HCT116 (cell line): Measurements from ENCODE around the gene KHK. TPM values are rescaled to one million over a fixed set of nuclear protein-coding genes. Genes with fewer than 3 reads are reported as not detected.

Experiments used
- ATAC-seq: fragments of 200-7000 bp; cut with Tn5 transposase; 2 replicates; pipeline ENCODE4 v1.9.1; 2020; ENCODE audit warnings: mild to moderate bottlenecking, moderate library complexity
- BruUV-seq: library from RNA; stranded (reverse); fragments of 400-500 nt; replicated peaks from 2 replicates; lab custom pipeline; 2021; lab: Mats Ljungman, UMichigan
- CTCF ChIA-PET: fragments of 300-600 bp; sonication (Branson Sonifier 250); formaldehyde crosslinking; loops from one replicate; lab custom pipeline; 2021; ENCODE audit warnings: antibody characterized with exemption; lab: Charles Lee
- POLR2A ChIA-PET: fragments of 300-600, 350-600 bp; sonication (Branson Sonifier 250); formaldehyde crosslinking; loops from one replicate; lab custom pipeline; 2021; ENCODE audit warnings: antibody characterized with exemption; lab: Charles Lee
- RAD21 ChIA-PET, 2 experiments: fragments of 300-600 bp; sonication (Branson Sonifier 250); formaldehyde crosslinking; loops; one replicate each; lab custom pipeline; 2023; ENCODE audit warnings: low total read pairs in 2 of 2; ENCODE audit not compliant: uncharacterized antibody in 2 of 2, unreplicated experiment in 2 of 2, low non-redundant PET in 1 of 2; lab: Charles Lee
- DNase-seq: peaks from one replicate; pipeline ENCODE4 v3.0.0-alpha.2; 2010; ENCODE audit warnings: low read depth, low spot score
- H2AFZ ChIP-seq: fragments of 200-600 bp; shearing (Covaris generic), sonication (generic); 2 replicates; pipeline ENCODE4 v1.6.1; 2017; ENCODE audit warnings: low read depth, mixed run types, mixed read lengths, antibody characterized with exemption, low read length; ENCODE audit not compliant: poor library complexity, severe bottlenecking
- H3K27ac ChIP-seq: 2 replicates; pipeline ENCODE4 v1.5.1; 2012; ENCODE audit warnings: low read depth, low read length
- H3K27me3 ChIP-seq: fragments of 200-600 bp; sonication (generic); 2 replicates; pipeline ENCODE4 v1.6.1; 2016; ENCODE audit warnings: mixed run types, low read length, mixed read lengths; ENCODE audit not compliant: insufficient read depth
- H3K36me3 ChIP-seq, 2 experiments: fragments of 200-500 bp in 1 of 2; fragments of 200-600 bp in 1 of 2; sonication (Bioruptor generic) in 1 of 2; sonication (generic) in 1 of 2; 2 replicates each; pipeline versions ENCODE4 v1.5.1 to v1.6.1; 2014 to 2016; ENCODE audit warnings: low read length in 2 of 2, inconsistent platforms in 1 of 2, mixed read lengths in 1 of 2, mixed run types in 1 of 2; ENCODE audit not compliant: insufficient read depth in 2 of 2, control insufficient read depth in 1 of 2
- H3K4me1 ChIP-seq, 2 experiments: fragments of 200-600 bp in 1 of 2; sonication (generic) in 1 of 2; 2 replicates each; pipeline versions ENCODE4 v1.5.1 to v1.6.1; 2012 to 2017; ENCODE audit warnings: low read length in 2 of 2, inconsistent platforms in 1 of 2, mild to moderate bottlenecking in 1 of 2, mixed read lengths in 1 of 2, mixed run types in 1 of 2, moderate library complexity in 1 of 2; ENCODE audit not compliant: insufficient read depth in 2 of 2, control insufficient read depth in 1 of 2
- H3K4me2 ChIP-seq: fragments of 200-600 bp; sonication (generic); 2 replicates; pipeline ENCODE4 v1.6.1; 2017; ENCODE audit warnings: mixed run types, low read length, mixed read lengths
- H3K4me3 ChIP-seq, 2 experiments: fragments of 200-600 bp in 1 of 2; sonication (generic) in 1 of 2; replicated peaks in 1 of 2; 2 replicates each; pipeline ENCODE4 v1.5.1; 2011 to 2016; ENCODE audit warnings: low read length in 2 of 2, control low read depth in 1 of 2, low read depth in 1 of 2, mild to moderate bottlenecking in 1 of 2, mixed read lengths in 1 of 2, mixed run types in 1 of 2
- H3K79me2 ChIP-seq: fragments of 200-600 bp; sonication (generic); 2 replicates; pipeline ENCODE4 v1.6.1; 2017; ENCODE audit warnings: mild to moderate bottlenecking, mixed run types, low read length, moderate library complexity, mixed read lengths; ENCODE audit not compliant: insufficient read depth
- H3K9ac ChIP-seq: fragments of 200-600 bp; sonication (generic); 2 replicates; pipeline ENCODE4 v1.6.1; 2016; ENCODE audit warnings: low read length, mixed read lengths
- H3K9me2 ChIP-seq: fragments of 200-600 bp; sonication (generic), shearing (Covaris generic); 2 replicates; pipeline ENCODE4 v1.6.1; 2017; ENCODE audit warnings: mixed run types, mild to moderate bottlenecking, moderate library complexity; ENCODE audit not compliant: insufficient read depth
- H3K9me3 ChIP-seq, 2 experiments: fragments of 200-500 bp in 1 of 2; fragments of 200-600 bp in 1 of 2; sonication (Bioruptor generic) in 1 of 2; sonication (generic) in 1 of 2; 2 replicates each; pipeline ENCODE4 v1.6.1; 2014 to 2017; ENCODE audit warnings: low read length in 2 of 2, mixed read lengths in 2 of 2, inconsistent platforms in 1 of 2, low read depth in 1 of 2, mild to moderate bottlenecking in 1 of 2, mixed run types in 1 of 2, moderate library complexity in 1 of 2; ENCODE audit not compliant: control insufficient read depth in 1 of 2, insufficient read depth in 1 of 2
- H4K20me1 ChIP-seq: fragments of 200-600 bp; sonication (generic), shearing (Covaris generic); 2 replicates; pipeline ENCODE4 v1.6.1; 2017; ENCODE audit warnings: mixed run types, mild to moderate bottlenecking, moderate library complexity; ENCODE audit not compliant: insufficient read depth
- CEBPB ChIP-seq: IDR thresholded peaks from 2 replicates; pipeline ENCODE4 v1.6.1; 2012; ENCODE audit warnings: low read depth
- EGR1 ChIP-seq: IDR thresholded peaks from 2 replicates; pipeline ENCODE4 v1.6.1; 2012; ENCODE audit warnings: low read depth
- EZH2phosphoT487 ChIP-seq: fragments of 200-600 bp; IDR thresholded peaks from 2 replicates; pipeline ENCODE4 v1.6.1; 2018; ENCODE audit warnings: antibody characterized with exemption, borderline replicate concordance
- JUND ChIP-seq: IDR thresholded peaks from 2 replicates; pipeline ENCODE4 v1.6.1; 2012
- MAX ChIP-seq: IDR thresholded peaks from 2 replicates; pipeline ENCODE4 v1.6.1; 2012
- RAD21 ChIP-seq: IDR thresholded peaks from 2 replicates; pipeline ENCODE4 v1.6.1; 2012; ENCODE audit warnings: low read depth, mild to moderate bottlenecking
- SIN3A ChIP-seq: IDR thresholded peaks from 2 replicates; pipeline ENCODE4 v1.6.1; 2012; ENCODE audit warnings: low read depth
- SP1 ChIP-seq: IDR thresholded peaks from 2 replicates; pipeline ENCODE4 v1.6.1; 2012; ENCODE audit warnings: low read depth
- SRF ChIP-seq: IDR thresholded peaks from 2 replicates; pipeline ENCODE4 v1.6.1; 2012; ENCODE audit warnings: low read depth
- TCF7L2 ChIP-seq: IDR thresholded peaks from 2 replicates; pipeline ENCODE4 v1.7.0; 2011; ENCODE audit warnings: borderline replicate concordance, inconsistent platforms; ENCODE audit not compliant: insufficient read depth, insufficient read length; ENCODE audit errors: extremely low read depth
- ZBTB33 ChIP-seq: IDR thresholded peaks from 2 replicates; pipeline ENCODE4 v1.6.1; 2011; ENCODE audit warnings: mild to moderate bottlenecking, low read length, moderate library complexity; ENCODE audit not compliant: insufficient replicate concordance; ENCODE audit errors: extremely low read depth
- ZNF274 ChIP-seq: fragments of 200-500 bp; sonication (Bioruptor generic); IDR thresholded peaks from 2 replicates; pipeline ENCODE4 v1.6.1; 2014; ENCODE audit warnings: mild to moderate bottlenecking, low read depth, low read length, inconsistent platforms
- intact Hi-C: fragments of 100-400 bp; cut with micrococcal nuclease; formaldehyde crosslinking; loops from 2 replicates; pipeline ENCODE4 v1.10.0; 2022
- total RNA-seq: library from RNA; stranded (reverse); gene quantifications from one replicate; pipeline ENCODE4 v1.2.1, GENCODE V29; 2021; ENCODE audit not compliant: unreplicated experiment
- TF ChIP-seq, protein P1 (sequence below): IDR thresholded peaks from 2 replicates; pipeline ENCODE4 v1.6.1; 2012; ENCODE audit warnings: low read depth
- TF ChIP-seq, protein P2 (sequence below), 3 experiments: fragments of 200-600 bp in 1 of 3; sonication (generic) in 1 of 3; IDR thresholded peaks in 2 of 3; conservative IDR thresholded peaks in 1 of 3; 2 replicates each; pipeline ENCODE4 v1.5.1; 2012 to 2017; ENCODE audit warnings: low read depth in 2 of 3, low read length in 2 of 3, antibody characterized with exemption in 1 of 3, borderline replicate concordance in 1 of 3, control low read depth in 1 of 3, mild to moderate bottlenecking in 1 of 3, mixed read lengths in 1 of 3, mixed run types in 1 of 3, moderate library complexity in 1 of 3; ENCODE audit not compliant: insufficient read depth in 1 of 3

Gene KHK
- total RNA-seq, 1 experiment from 2014 or later: 6.7 TPM

GRCh38 chr2:27079233-27080139 is 7.1 kb upstream of the KHK start:
- Histone ChIP-seq H3K9me3 (no peaks in the 10 kb centered on the region), H3K36me3 (no peaks in the 10 kb centered on the region), H4K20me1 (no peaks in the 10 kb centered on the region), H3K4me3 (no peak overlapping the region), H3K27ac (no peak overlapping the region), H3K27me3 (no peaks in the 10 kb centered on the region), H3K4me2 (no peak overlapping the region), H3K9ac (no peak overlapping the region), H3K9me2 (no peaks in the 10 kb centered on the region), H3K79me2 (no peaks in the 10 kb centered on the region), H3K4me1 (peaks cover 8 to 16% of the 10 kb centered on the region in 2 experiments), H2AFZ (no peak overlapping the region)
- no TSS peak for BruUV-seq
- intact Hi-C loops: no loop called here
- ChIA-PET POLR2A (interaction anchor here (1.3 kb wide), 1 partner anchor 8 kb away, joined by 3 read pairs; the partner anchor contains the start of gene OST4), RAD21 (no interaction called here), CTCF (no interaction called here)
- TF ChIP-seq EZH2phosphoT487 (no peak), EGR1 (no peak), ZNF274 (no peak), CEBPB (no peak), TCF7L2 (no peak), SP1 (no peak), ZBTB33 (no peak), SRF (no peak), RAD21 (no peak), SIN3A (no peak), MAX (no peak), JUND (no peak)
- TF ChIP-seq, protein P1, sequence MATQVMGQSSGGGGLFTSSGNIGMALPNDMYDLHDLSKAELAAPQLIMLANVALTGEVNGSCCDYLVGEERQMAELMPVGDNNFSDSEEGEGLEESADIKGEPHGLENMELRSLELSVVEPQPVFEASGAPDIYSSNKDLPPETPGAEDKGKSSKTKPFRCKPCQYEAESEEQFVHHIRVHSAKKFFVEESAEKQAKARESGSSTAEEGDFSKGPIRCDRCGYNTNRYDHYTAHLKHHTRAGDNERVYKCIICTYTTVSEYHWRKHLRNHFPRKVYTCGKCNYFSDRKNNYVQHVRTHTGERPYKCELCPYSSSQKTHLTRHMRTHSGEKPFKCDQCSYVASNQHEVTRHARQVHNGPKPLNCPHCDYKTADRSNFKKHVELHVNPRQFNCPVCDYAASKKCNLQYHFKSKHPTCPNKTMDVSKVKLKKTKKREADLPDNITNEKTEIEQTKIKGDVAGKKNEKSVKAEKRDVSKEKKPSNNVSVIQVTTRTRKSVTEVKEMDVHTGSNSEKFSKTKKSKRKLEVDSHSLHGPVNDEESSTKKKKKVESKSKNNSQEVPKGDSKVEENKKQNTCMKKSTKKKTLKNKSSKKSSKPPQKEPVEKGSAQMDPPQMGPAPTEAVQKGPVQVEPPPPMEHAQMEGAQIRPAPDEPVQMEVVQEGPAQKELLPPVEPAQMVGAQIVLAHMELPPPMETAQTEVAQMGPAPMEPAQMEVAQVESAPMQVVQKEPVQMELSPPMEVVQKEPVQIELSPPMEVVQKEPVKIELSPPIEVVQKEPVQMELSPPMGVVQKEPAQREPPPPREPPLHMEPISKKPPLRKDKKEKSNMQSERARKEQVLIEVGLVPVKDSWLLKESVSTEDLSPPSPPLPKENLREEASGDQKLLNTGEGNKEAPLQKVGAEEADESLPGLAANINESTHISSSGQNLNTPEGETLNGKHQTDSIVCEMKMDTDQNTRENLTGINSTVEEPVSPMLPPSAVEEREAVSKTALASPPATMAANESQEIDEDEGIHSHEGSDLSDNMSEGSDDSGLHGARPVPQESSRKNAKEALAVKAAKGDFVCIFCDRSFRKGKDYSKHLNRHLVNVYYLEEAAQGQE: no peak
- TF ChIP-seq, protein P2, sequence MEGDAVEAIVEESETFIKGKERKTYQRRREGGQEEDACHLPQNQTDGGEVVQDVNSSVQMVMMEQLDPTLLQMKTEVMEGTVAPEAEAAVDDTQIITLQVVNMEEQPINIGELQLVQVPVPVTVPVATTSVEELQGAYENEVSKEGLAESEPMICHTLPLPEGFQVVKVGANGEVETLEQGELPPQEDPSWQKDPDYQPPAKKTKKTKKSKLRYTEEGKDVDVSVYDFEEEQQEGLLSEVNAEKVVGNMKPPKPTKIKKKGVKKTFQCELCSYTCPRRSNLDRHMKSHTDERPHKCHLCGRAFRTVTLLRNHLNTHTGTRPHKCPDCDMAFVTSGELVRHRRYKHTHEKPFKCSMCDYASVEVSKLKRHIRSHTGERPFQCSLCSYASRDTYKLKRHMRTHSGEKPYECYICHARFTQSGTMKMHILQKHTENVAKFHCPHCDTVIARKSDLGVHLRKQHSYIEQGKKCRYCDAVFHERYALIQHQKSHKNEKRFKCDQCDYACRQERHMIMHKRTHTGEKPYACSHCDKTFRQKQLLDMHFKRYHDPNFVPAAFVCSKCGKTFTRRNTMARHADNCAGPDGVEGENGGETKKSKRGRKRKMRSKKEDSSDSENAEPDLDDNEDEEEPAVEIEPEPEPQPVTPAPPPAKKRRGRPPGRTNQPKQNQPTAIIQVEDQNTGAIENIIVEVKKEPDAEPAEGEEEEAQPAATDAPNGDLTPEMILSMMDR (IDR thresholded peaks at IDR 0.05 in 2 of 3, conservative IDR thresholded peaks at IDR 0.05 in 1 of 3; ENCODE audit: borderline replicate concordance in 1 of 3, insufficient read depth in 1 of 3, low read depth in 2 of 3, low read length in 2 of 3): no peak
- no peak for DNase-seq
- no peak for ATAC-seq
